Measurements from ENCODE around the gene DTX1.

Gene DTX1

DNA sequence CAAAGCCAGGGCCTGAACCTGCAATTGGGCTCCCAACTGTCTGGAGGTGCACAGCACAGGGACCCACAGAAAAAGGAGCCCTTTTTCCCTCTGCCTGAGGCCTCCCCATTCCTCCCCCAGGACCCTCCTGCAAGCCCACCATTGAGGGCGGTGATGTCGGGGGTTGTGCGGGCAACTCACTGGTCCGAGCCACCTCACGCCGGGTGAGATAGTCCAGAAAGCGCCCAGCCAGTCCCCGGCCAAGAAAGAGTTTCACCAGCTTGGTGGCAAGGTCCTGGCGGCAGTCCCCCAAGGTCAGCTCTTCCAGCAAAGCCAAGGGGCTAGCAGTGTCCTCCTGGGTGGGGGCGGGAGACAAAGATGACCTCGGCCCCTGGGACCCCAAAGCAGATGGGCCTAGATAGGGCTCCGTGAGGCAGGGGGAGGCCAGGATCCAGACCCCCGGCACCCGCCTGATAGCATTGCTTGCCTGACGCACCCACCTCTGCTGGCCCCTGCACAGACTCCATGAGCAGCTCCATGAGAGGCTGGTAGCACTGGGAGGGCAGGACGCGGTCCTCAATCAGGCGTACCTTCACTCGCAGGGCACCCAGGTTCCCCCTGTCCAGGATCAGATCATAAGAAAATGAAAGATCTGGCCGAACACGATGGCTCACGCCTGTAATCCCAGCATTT lies 59.1 kb downstream of the DTX1 start:
- TF ChIP-seq GATA3 (IDR thresholded peaks at IDR 0.05; ENCODE audit: low read depth, low read length) (no peak), GATA2 (IDR thresholded peaks at IDR 0.05; ENCODE audit: low read depth, low read length) (no peak)

DNA sequence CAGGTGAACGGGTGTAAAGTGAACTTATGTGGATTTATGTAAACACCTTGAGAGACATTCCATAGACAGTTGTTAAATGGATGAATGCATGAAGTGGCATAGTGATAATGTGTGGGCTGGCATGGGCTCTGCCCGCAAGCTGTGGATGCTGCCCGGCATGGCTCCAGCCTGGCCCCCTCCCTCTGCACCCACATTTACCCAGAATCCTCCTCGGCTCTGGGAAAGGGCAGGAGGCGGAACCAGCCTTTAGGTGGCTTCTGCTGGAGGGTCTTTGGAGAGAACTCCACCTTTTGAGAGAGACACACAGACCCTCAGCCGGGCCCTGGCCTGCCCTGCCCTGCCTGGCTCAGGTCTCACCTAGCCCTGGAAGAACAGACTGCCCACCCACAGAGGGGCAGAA lies 60.3 kb downstream of the DTX1 start:
- TF ChIP-seq GATA2 (IDR thresholded peaks at IDR 0.05; ENCODE audit: low read depth, low read length) (no peak), GATA3 (IDR thresholded peaks at IDR 0.05; ENCODE audit: low read depth, low read length) (no peak)

- no peak for TF ChIP-seq GATA3 (IDR thresholded peaks at IDR 0.05; ENCODE audit: low read depth, low read length)
- TF ChIP-seq GATA2 (IDR thresholded peaks at IDR 0.05; ENCODE audit: low read depth, low read length): no peak
Observed at GRCh38 chr12:113118142-113118541, 61.6 kb downstream of the DTX1 start.

- no peak for TF ChIP-seq GATA2 (IDR thresholded peaks at IDR 0.05; ENCODE audit: low read depth, low read length)
- TF ChIP-seq GATA3 (IDR thresholded peaks at IDR 0.05; ENCODE audit: low read depth, low read length): no peak
Observed at GRCh38 chr12:113119980-113120669, 63.6 kb downstream of the DTX1 start.

- TF ChIP-seq GATA3 (IDR thresholded peaks at IDR 0.05; ENCODE audit: low read depth, low read length) (no peak), GATA2 (IDR thresholded peaks at IDR 0.05; ENCODE audit: low read depth, low read length) (peak; percentile 57)
Observed at GRCh38 chr12:113120670-113121370, 64.3 kb downstream of the DTX1 start.

GRCh38 chr12:113127791-113128199 lies 71.3 kb downstream of the DTX1 start:
- TF ChIP-seq GATA3 (IDR thresholded peaks at IDR 0.05; ENCODE audit: low read depth, low read length) (no peak), GATA2 (IDR thresholded peaks at IDR 0.05; ENCODE audit: low read depth, low read length) (no peak)

GRCh38 chr12:113128802-113129663 lies 72.5 kb downstream of the DTX1 start:
- TF ChIP-seq GATA3 (IDR thresholded peaks at IDR 0.05; ENCODE audit: low read depth, low read length) (no peak), GATA2 (IDR thresholded peaks at IDR 0.05; ENCODE audit: low read depth, low read length) (no peak)

DNA sequence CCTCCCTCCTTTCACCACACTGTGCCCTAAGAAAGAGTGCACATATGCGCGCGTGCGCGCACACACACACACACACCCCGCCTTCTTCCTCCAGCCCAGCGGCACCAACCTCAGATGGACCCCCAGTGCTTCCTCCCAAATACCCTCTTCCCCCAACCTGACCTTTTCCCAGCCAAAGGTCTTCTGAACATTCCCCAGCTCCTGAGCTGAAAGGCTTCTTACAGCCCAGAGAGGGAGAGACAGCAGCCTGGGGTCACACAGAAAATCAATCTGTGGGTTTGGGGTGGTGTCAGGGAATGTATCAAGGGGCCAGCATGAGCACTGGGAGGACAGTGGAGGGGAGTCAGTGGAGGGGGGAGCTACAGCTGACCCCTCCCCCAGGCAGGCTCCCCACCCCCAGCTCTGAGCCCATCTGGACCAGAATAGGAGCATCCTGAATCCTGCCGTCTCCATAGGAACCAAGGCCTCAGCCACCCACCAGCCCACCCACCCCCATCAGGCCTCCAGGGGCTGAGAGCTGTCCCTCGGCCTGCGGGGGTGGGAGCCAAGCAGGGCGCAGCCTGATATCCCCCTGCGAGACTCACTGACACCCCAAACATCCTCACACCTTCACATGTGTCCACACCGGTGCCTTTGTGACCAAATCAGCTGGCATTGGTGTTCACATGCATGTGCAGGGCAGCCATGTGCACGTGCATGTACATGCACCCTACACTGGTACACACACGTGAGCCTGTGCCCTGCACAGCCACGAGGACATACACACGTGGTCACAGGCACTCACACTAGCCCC lies 73.3 kb downstream of the DTX1 start:
- TF ChIP-seq GATA3 (IDR thresholded peaks at IDR 0.05; ENCODE audit: low read depth, low read length) (no peak), GATA2 (IDR thresholded peaks at IDR 0.05; ENCODE audit: low read depth, low read length) (no peak)

DNA sequence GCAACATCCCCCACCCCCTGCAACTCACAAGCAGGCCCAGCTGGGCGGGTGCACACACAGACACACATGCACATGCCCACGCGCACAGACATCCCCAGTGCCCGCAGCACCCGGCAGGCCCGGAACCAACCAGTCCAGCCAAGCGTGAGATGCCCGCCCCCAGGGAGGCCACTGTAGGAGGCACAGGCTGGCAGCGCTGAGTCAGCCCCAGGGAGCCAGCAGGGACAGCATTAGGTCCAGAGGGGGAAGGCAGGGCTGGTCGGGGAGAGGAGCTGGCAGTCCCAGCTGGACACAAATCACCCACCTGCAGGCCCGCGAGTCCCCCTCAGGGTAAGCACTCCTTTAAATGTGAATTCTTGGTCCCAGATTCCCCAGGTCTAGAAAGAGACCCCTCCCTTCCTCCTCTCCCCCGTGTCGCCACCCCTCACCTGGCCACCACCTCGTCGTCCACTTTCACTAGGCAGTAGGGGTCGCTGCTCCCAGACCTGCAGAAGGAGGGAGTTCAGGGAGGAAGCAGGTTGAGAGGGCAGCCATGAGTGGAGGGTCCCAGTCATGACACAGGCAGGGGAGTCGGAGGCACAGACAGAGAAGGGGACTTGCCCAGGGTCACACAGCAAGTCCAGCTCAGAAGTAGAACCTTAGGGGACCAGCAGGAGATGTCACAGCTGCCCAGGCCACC lies 74.1 kb downstream of the DTX1 start:
- TF ChIP-seq GATA2 (IDR thresholded peaks at IDR 0.05; ENCODE audit: low read depth, low read length) (no peak), GATA3 (IDR thresholded peaks at IDR 0.05; ENCODE audit: low read depth, low read length) (no peak)

GRCh38 chr12:113131556-113131955 lies 75.0 kb downstream of the DTX1 start:
- TF ChIP-seq GATA3 (IDR thresholded peaks at IDR 0.05; ENCODE audit: low read depth, low read length) (no peak), GATA2 (IDR thresholded peaks at IDR 0.05; ENCODE audit: low read depth, low read length) (no peak)

DNA sequence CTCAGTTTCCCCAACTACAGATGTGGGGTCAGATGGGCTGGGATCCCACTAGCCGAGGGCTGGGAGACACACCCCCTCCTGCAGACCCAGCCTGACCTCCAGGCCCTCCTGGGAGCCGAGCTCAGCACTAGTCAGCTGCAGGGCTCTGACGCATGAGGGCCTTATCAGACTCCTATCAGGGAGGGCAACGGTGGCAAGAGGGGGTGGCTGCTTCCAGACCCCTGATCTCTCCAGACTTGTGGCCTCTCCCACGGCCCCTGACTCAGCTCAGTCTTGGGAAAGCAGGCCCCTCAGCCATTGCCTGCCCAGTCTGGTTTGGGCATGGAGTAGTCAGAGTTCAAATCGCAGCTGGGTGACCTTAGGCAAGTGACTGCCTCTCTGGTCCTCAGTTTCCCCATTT lies 76.5 kb downstream of the DTX1 start:
- no peak for TF ChIP-seq GATA3 (IDR thresholded peaks at IDR 0.05; ENCODE audit: low read depth, low read length)

GRCh38 chr12:113133666-113134065 lies 77.1 kb downstream of the DTX1 start:
- TF ChIP-seq GATA2 (IDR thresholded peaks at IDR 0.05; ENCODE audit: low read depth, low read length) (no peak), GATA3 (IDR thresholded peaks at IDR 0.05; ENCODE audit: low read depth, low read length) (no peak)

GRCh38 chr12:113134071-113134470 lies 77.5 kb downstream of the DTX1 start:
- no peak for TF ChIP-seq GATA3 (IDR thresholded peaks at IDR 0.05; ENCODE audit: low read depth, low read length)
- no peak for TF ChIP-seq GATA2 (IDR thresholded peaks at IDR 0.05; ENCODE audit: low read depth, low read length)

All from SH-SY5Y (cell line).